ENCODE measurements around the gene NFE2.
"Not testable (repeated sequence)": the region's sequence is repeated elsewhere in the genome, so short reads cannot be mapped to it uniquely, and the experiment has no call there.

NFE2 gene

GRCh38 chr12:54300732-54301427 is at the start of gene NFE2:
Gene NFE2, minus strand, starts transcription at chr12:54301015. Its CDS starts 5,767 bp downstream, at chr12:54295248.
- no peak for DNase-seq

GRCh38 chr12:54349679-54350078 is 48.9 kb upstream of the NFE2 start:
- DNase-seq: no peak

GRCh38 chr12:54349036-54349435 is 48.2 kb upstream of the NFE2 start:
- no peak for DNase-seq

GRCh38 chr12:54341378-54342300 is 40.8 kb upstream of the NFE2 start:
- DNase-seq: no peak

- no peak for DNase-seq
Observed at GRCh38 chr12:54340846-54341245, 40.0 kb upstream of the NFE2 start.

- no peak for DNase-seq
Observed at GRCh38 chr12:54338698-54339296, 38.0 kb upstream of the NFE2 start.

GRCh38 chr12:54337854-54338650 is 37.2 kb upstream of the NFE2 start:
- no peak for DNase-seq

GRCh38 chr12:54337280-54337842 is 36.5 kb upstream of the NFE2 start:
- no peak for DNase-seq

GRCh38 chr12:54333420-54334034 is 32.7 kb upstream of the NFE2 start:
- no peak for DNase-seq

- no peak for DNase-seq
Observed at GRCh38 chr12:54331461-54331860, 30.6 kb upstream of the NFE2 start.

GRCh38 chr12:54330442-54330841 is 29.6 kb upstream of the NFE2 start:
- DNase-seq: no peak

GRCh38 chr12:54329759-54330158 is 28.9 kb upstream of the NFE2 start:
- DNase-seq: no peak

- no peak for DNase-seq
Observed at GRCh38 chr12:54328595-54329337, 28.0 kb upstream of the NFE2 start.

- not testable (repeated sequence) for DNase-seq
Observed at GRCh38 chr12:54325442-54326109, 24.8 kb upstream of the NFE2 start.

- DNase-seq: peak; percentile 97 to 99
Observed at GRCh38 chr12:54324617-54325441, 24.0 kb upstream of the NFE2 start, which contains the start of gene COPZ1. Gene COPZ1, plus strand, starts transcription at chr12:54325131. Its CDS starts 33 bp downstream, at chr12:54325164.

- DNase-seq: no peak
Observed at GRCh38 chr12:54321363-54321762, 20.5 kb upstream of the NFE2 start.

- not testable (repeated sequence) for DNase-seq
Observed at GRCh38 chr12:54312309-54312708, 11.5 kb upstream of the NFE2 start.

- DNase-seq: no peak
Observed at GRCh38 chr12:54311051-54311450, 10.2 kb upstream of the NFE2 start.

- no peak for DNase-seq
Observed at GRCh38 chr12:54306925-54307741, 6.3 kb upstream of the NFE2 start.
